Inflammatory macrophage treated with lipopolysaccharide for 1 hour (primary cell): ENCODE measurements around the gene EPHA4.

Experiments
- DNase-seq, 2 donors: peaks; one replicate each; pipeline ENCODE4 v3.0.0-alpha.2; 2020 to 2022

EPHA4 gene

DNA sequence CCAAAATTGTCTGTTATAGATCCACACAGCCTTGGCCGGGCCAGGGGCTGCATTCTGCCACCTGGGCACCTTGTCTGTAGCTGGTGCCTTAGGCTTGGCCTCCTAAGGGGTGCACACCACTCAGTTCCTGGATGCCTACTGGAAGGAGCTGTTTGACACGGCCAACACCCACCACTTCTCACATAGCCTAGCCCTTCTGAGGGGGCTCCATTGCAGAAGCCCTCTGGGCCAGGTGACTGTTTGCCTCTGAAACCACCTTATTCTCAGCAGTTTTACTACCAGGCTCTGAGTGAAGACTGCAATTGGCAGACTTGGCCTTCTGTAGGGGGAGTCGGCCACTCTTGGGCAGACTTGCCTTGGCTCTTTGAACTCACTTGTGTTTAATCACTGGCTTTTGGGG lies 39.5 kb downstream of the EPHA4 start:
- DNase-seq: no peak

GRCh38 chr2:221530653-221531037 lies 41.5 kb downstream of the EPHA4 start:
- no peak for DNase-seq

DNA sequence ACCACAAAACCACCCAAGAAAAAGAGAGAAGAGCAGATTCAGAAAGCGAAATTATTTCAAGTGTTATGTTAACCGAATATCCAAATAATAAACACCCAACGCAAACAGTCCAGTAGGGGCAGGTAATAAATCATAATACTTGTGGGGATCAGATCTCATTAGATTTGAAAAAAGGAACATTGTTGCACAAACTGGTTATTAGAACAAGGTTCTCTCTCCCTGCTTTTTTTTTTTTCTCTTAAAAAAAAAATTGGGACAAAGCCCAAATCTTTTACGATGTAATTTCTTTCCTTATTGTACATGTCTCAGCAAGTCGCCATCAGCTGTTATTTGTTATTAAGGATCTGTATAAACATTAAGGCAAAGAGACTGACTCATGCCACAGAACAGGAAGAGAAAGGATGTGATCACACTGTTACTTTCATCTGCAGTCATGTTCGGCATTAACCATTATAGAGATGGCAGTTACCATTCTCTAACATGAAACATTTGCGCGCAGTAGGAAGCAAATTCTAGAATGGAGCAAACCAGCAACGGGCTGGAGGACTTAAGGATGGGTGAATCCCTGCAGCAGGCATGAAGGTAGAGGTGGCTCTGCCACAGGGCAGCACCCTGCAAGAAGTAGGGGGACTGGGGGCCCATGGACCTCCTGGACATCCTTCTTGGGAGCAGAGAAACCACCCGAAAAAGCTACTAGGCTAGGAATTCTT lies 42.0 kb downstream of the EPHA4 start:
- no peak for DNase-seq

DNA sequence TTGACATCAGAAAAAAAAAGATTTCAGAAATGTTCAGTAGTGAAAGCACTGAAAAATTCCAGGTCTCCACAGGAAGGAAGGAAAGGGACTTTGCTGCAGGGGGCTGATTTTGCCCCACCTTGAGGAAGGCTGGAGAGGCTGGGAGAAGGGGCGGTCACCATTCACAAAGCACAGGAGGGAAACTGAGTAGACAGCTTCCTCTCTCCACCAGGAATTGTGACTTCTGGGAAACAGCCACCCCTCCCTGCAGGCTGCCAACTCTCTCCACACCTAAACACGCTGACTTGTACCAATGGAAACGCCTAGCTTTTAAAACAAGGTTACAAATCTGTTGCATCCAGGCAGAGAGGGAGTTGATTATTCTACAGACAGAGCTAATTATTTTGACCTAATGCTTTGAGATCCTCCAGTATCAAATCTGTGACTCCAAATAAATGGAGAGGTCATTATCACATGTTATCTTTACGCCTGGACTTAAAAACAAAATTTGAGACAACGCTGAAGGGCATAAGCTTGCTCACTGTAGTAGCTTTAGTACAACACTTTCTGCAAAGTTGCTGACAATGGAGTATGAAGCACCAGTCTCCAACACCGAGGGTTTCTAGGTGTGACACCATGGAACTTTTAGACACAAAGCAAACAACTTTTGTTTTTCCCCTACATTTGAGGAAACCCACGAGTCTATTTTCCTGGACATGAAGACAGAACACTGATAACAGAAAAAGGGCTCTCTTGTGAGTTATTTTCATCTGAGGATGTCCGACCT lies 42.7 kb downstream of the EPHA4 start:
- no peak for DNase-seq

DNA sequence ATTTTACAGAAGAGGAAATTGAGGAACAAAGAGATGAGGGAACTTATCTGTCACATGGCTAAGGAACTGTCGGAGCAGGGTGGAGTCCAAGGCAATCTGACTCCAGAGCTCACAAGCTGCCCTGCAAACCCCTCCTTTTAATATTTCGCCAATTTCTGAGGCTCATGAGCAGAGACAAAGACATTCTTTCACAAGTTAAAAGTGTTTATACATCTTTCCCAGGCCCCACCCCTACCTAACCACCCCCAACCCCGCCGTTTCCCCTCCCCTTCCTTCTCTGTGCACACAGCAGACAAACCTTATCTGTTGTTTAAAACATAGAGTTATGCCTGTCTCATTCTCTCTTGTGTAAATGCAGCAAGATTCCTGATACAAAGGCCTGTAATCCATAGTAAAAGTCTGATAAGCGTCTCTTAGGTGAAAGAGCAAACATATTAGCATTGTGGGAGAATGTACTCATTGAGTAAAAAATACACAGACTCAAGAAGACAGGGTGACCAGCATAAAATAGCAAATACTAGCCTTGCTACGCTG lies 44.3 kb downstream of the EPHA4 start:
- DNase-seq: no peak

DNA sequence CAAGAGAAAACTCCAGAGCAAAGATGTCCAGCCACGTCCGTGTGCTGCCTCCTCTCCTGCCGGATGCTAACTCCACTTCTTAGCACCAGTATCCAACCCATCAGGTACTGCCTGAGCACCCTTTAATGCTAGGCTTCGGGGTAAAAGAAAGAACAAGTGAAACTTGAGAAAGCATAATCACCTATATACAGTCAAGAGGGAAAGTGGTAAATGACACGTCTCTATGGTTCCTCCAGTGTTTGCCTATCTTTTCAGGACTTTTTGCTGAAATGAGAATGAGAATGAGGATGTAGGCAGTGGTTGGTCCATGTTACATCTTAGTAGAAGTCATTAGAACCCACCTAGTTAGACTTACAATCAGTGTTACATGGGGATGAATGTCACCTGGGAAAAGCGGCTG lies 47.9 kb downstream of the EPHA4 start:
- no peak for DNase-seq

DNA sequence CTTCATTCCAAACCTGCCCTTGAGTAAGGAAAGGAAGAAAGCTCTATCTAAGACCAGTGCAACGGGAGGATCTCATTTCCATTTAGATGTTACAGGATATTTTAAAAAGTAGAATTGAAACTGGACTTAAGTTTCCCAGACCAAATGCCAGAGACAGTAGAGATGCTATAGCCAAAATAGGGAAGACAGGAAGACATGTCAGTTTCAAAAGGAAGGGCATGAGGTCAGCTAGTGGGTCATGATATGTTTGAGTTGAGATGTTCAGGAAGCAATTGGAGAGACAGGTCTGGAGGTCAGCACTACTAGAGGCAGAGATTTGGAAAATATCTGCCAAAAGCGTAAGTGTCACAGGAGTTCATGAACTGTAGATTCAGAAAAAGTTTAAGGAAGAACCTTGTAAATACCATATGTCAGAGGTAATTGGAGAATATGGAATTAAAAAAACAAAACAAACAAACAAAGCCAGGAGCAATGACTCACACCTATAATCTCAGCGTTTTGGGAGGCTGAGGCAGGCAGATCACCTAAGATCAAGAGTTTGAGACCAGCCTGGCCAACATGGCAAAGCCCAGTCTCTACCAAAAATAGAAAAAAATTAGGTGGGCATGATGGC lies 50.8 kb downstream of the EPHA4 start:
- no peak for DNase-seq

DNA sequence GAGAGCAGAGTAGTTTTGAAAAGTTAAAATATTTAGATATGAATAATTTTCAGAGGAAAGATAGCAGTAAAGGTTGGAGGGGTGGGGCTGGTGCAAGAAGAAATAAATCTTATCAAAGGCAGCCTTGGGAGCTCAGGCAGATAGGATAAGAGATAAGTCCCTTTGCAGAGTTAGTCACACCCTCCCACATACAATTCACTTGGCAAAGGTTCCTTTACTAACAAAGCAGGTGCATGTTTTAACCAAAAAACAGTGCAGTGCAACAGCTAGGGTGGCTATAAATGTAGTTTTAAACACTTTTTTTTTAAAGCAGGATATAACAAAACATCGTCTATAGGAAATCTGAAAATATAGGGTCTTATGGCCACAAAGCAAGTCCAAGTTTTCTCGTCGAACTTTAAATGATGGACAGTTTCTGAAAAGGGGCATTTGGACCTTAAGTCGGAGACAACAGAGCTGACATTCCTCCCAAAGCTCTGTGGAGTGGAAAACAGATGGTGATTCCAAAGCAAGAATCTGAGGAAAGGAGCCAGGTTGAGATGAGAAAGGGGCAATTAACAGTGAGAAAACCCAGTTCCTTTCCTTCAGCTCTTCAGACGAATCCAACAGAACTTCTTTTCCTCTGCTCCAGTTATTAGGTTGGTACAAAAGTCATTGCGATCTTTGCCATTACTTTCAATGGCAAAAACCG lies 53.0 kb downstream of the EPHA4 start:
- DNase-seq: no peak

GRCh38 chr2:221518201-221518934 lies 53.7 kb downstream of the EPHA4 start:
- DNase-seq: no peak

DNA sequence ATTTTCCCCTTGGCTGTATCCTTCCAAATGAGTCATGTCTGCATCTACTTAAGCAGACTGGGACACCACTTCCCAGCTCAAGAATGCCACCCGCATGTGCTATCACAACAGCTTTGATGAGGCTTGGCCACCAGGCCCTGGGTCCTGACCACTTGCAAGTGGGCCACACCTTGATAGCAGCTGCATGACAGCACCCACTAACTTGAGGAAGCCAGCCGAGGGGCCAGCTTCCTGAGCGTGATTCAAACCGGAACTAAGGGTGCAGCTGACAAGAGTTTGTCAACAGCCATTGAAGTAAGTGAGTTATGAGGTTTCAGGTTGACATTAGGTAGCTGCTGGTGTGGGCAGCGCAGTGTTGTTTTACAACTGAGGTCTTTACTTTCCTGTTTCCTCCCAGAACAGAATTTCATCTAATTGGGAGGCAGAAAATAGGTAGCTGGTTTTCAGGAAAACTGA lies 54.4 kb downstream of the EPHA4 start:
- DNase-seq: no peak

DNA sequence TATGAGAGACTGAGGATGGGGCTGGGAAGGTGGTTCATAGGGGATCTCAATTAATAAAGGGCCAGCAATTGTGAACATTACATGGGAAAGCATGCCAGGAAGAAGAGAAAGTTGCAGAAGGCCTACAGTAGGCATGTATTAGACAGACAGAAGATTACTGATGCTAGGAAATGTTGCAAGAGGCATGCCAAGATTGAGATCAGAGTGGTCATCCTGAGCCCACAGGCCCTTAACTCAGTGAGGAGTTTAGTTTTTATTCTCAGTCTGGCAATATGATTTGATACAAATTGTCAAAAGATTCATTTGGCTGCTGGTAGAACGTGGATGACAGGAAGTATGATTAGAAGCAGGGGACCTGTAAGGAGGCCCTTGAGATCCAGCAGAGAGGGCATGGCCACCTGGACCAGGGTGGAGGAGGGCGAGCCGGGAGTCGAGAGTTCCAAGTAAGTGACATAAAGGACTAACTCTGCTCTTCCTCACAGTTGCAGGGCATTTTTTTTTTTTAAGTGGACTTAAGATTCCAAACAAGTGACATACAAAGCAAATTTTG lies 54.9 kb downstream of the EPHA4 start:
- DNase-seq: no peak

GRCh38 chr2:221515864-221516263 lies 56.2 kb downstream of the EPHA4 start:
- no peak for DNase-seq

DNA sequence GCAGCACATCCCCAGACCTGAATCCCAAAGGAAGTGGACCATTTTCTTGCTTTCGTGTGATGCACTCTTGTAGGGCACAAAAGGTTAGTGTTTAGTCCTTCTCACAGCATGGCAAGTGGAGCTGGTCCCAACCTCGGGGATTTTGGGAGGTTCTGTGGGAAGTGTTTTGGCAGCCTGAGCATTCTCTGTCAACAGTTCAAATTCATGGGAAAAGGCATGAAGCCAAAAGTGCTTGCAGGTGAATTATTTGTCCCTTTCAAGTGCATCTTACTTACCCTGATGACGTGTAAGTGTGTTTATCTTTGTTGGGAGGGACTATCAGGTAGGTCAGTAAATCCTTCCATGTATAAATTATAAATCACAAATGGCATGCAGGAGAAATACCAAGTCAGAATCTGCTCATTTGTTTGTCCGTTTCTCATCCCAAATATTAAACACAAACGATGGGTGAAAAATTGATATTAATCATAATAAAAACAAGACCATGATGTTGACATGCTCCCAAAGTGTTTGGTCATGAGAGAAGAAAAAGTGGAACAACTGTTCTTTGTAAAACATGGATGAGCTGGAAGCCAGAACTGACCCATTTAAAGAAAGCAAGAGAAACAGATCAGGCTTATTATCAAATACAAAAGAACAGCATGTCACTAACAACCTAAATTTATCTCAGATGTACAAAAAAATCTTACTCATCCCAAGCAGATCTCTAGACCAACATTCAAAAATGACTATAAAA lies 57.6 kb downstream of the EPHA4 start:
- DNase-seq: no peak

GRCh38 chr2:221513232-221513631 lies 58.9 kb downstream of the EPHA4 start:
- no peak for DNase-seq

- DNase-seq: peak in 1 of 2 donors; percentile 41
Measured at GRCh38 chr2:221511325-221511724, 60.8 kb downstream of the EPHA4 start.

DNA sequence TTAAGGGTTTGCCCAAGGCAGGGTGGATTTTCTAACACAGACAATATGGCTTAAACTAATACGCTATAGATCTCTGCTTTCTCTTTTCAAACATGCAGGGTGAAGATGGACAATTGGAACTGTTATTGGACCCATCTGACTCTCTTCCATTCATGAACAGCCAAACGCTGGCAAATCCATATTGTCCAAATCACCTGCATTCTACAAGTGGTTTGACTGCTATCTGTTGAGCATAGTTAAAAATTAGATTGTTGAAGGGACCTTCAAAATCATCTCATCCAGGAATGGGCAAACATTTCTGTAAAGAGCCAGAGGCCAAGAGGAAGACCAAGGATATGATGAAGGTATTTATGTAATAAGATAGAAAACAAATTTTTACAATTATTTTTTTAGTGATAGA lies 65.6 kb downstream of the EPHA4 start:
- no peak for DNase-seq

DNA sequence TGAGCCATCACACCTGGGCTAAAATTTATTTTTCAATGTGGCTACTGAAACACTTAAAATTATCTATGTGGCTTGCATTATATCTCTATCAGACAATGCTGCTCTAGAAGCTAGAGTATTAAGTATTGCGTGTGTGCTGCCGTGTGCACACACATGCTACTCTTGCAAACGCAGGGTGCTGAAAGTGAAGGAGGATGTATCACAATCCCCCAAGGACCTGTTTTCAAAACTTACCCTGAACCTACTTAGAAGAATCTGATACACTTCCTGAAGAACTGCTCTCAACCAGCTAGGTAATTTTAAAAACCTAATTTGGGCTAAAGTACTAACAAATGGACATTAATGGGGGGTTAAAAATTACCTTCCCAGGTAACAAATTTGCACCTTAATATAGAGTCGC lies 66.5 kb downstream of the EPHA4 start:
- DNase-seq: no peak

DNA sequence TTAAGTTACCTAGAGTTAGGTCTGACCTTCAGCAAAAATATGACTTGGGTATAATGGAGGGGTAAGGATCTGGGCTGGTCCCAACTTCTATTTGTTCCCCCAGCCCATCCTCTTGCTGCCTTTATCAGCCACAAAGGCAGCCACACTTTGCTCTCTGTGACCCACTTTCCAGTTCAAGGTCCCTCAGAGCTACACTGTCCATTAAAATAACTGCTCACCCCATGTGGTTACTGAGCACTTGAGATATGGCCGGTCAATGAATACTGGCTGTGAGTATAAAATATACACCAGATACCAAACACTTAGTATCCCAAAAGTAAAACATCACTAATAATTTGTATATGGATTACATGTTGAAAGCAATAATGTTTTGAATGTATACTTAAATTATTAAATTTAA lies 67.2 kb downstream of the EPHA4 start:
- DNase-seq: no peak

DNA sequence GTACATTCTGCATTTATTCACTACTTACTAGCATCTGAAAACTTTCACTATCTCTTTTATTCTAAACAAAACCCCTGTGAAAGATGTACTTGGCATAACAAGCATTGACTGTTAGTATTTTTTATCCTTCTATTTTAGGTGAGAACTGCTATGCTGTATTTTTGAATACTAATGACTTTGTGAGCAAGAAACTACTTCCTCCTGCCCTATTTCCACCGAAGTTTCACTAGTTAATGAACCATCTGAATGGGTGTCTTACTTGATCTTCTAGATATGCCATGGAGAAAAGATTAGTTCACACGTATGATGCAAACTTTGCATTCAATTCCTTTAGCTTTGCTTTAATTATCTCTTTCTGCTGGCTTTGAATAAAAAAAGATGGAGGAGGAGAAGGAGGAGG lies 68.1 kb downstream of the EPHA4 start:
- no peak for DNase-seq

GRCh38 chr2:221502270-221503010 lies 69.7 kb downstream of the EPHA4 start:
- DNase-seq: no peak

DNA sequence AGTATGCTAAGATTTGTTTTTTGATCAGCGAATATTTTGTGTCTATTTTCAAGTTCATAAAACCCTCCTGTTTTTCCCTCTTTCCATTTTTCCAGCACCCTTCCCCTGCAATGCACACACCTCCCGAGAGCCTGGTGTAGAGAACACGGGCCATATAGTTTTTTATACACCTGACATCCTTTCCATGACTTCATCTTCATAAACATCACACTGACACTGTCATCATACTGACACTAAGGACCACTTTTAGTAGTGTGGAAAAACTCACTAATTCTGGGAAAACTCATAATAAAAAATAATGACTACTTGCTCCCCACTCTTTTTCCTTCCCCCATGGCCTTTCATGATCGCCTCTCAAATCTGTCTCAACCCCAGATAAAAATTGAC lies 70.2 kb downstream of the EPHA4 start:
- no peak for DNase-seq
